Immature natural killer cell (primary cell): ENCODE results near the gene SECTM1. TPM values are rescaled to one million over a fixed set of nuclear protein-coding genes. Genes with fewer than 3 reads are reported as not detected.
"Not testable (repeated sequence)": the region's sequence is repeated elsewhere in the genome, so short reads cannot be mapped to it uniquely, and the experiment has no call there.

Experiments
- DNase-seq, 3 donors: peaks; one replicate each; pipeline ENCODE4 v3.0.0; 2022; ENCODE audit warnings: mixed read lengths in 1 of 3
- H3K27ac Mint-ChIP-seq, 6 donors: one replicate each; pipeline ENCODE4 v1.8.0; 2020; ENCODE audit warnings: mixed read lengths in 6 of 6, mild to moderate bottlenecking in 5 of 6, inconsistent platforms in 4 of 6, moderate library complexity in 3 of 6
- H3K27me3 Mint-ChIP-seq, 3 donors: one replicate each; pipeline ENCODE4 v1.8.0; 2020 to 2021; ENCODE audit warnings: low read depth in 3 of 3, mild to moderate bottlenecking in 3 of 3, mixed read lengths in 3 of 3, moderate library complexity in 3 of 3, inconsistent platforms in 1 of 3
- H3K36me3 Mint-ChIP-seq, 3 donors: one replicate each; pipeline ENCODE4 v1.8.0; 2020; ENCODE audit warnings: mixed read lengths in 3 of 3, inconsistent platforms in 2 of 3, mild to moderate bottlenecking in 2 of 3
- H3K4me1 Mint-ChIP-seq, 2 donors: one replicate each; pipeline ENCODE4 v1.8.0; 2020; ENCODE audit warnings: inconsistent platforms in 2 of 2, mild to moderate bottlenecking in 2 of 2, mixed read lengths in 2 of 2, moderate library complexity in 1 of 2
- H3K4me3 Mint-ChIP-seq, 5 donors: one replicate each; pipeline ENCODE4 v1.8.0; 2020; ENCODE audit warnings: mild to moderate bottlenecking in 5 of 5, mixed read lengths in 5 of 5, inconsistent platforms in 3 of 5, moderate library complexity in 3 of 5
- H3K9me3 Mint-ChIP-seq, 6 donors: one replicate each; pipeline ENCODE4 v1.8.0; 2020; ENCODE audit warnings: mild to moderate bottlenecking in 6 of 6, mixed read lengths in 6 of 6, inconsistent platforms in 4 of 6, moderate library complexity in 3 of 6
- polyA plus RNA-seq, 3 donors: library from polyadenylated mRNA; unstranded; fragments of 300-500 nt; fragmentation: Illumina TruSeq; gene quantifications; one replicate each; pipeline ENCODE4 v1.2.3, GENCODE V29; 2021

Gene SECTM1
- polyA plus RNA-seq, 3 donors from 2014 or later, result 2.7 to 3.6 TPM; not detected in 1

DNA sequence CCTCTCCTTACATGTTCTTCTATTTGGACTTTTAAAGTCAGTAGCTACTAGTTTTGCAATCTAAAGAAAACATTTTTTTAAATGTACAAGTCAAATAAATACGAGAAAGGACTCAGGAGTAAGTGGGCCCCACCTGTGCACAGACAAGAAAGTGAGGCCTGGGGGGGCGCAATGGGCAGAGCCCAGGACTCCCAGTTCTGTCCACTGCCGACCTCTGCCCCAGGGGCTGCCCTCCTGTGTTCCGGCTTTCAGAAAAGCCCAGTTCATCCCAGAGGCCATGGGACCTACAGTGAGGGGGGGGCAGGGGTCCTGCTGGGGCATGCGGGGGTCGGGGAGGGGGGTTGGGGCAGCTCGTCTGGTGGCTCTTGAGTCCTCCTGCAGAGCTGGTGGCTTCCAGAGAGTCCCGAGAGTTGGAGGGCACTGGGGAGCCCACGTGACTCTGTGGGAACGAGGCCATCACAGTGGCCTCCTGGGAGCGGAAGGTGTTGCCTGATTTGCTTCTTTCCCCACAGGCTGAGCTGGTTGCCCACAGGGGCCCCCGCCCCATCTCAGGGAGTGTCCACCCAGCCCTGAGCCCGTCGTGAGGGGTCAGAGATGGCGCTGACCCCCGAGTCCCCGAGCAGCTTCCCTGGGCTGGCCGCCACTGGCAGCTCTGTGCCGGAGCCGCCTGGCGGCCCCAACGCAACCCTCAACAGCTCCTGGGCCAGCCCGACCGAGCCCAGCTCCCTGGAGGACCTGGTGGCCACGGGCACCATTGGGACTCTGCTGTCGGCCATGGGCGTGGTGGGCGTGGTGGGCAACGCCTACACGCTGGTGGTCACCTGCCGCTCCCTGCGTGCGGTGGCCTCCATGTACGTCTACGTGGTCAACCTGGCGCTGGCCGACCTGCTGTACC lies 40.4 kb upstream of the SECTM1 start:
- H3K36me3 Mint-ChIP-seq, result no peaks in the 10 kb centered on the region
- H3K27me3 Mint-ChIP-seq, result peaks cover 10 to 22% (median 15%) of the 10 kb centered on the region in 3 donors
- no peak for DNase-seq
- peaks cover 0 to 4% of the 10 kb centered on the region in 2 donors for H3K4me1 Mint-ChIP-seq
- no peak overlapping the region for H3K4me3 Mint-ChIP-seq
- no peak overlapping the region for H3K27ac Mint-ChIP-seq
- H3K9me3 Mint-ChIP-seq, result no peaks in the 10 kb centered on the region

DNA sequence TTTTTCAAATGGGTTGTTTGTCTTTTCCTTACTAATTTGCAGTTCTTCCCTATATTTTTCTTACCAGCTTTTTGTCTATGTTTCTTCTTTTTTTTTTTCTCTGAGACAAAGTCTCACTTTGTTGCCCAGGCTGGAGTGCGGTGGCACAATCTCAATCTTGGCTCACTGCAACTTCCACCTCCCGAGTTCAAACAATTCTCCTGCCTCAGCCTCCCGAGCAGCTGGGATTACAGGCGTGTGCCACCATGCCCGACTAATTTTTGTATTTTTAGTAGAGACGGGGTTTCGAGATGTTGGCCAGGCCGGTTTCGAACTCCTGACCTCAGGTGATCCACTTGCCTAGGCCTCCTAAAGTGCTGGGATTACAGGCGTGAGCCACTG lies 39.5 kb upstream of the SECTM1 start:
- Mint-ChIP-seq H3K27me3 (peaks cover 10 to 20% (median 13%) of the 10 kb centered on the region in 3 donors), H3K4me3 (peak overlapping the region in 1 of 5 donors; percentile 24)
- H3K27ac Mint-ChIP-seq, DNase-seq, H3K9me3 Mint-ChIP-seq, H3K36me3 Mint-ChIP-seq, H3K4me1 Mint-ChIP-seq: not testable (repeated sequence)

DNA sequence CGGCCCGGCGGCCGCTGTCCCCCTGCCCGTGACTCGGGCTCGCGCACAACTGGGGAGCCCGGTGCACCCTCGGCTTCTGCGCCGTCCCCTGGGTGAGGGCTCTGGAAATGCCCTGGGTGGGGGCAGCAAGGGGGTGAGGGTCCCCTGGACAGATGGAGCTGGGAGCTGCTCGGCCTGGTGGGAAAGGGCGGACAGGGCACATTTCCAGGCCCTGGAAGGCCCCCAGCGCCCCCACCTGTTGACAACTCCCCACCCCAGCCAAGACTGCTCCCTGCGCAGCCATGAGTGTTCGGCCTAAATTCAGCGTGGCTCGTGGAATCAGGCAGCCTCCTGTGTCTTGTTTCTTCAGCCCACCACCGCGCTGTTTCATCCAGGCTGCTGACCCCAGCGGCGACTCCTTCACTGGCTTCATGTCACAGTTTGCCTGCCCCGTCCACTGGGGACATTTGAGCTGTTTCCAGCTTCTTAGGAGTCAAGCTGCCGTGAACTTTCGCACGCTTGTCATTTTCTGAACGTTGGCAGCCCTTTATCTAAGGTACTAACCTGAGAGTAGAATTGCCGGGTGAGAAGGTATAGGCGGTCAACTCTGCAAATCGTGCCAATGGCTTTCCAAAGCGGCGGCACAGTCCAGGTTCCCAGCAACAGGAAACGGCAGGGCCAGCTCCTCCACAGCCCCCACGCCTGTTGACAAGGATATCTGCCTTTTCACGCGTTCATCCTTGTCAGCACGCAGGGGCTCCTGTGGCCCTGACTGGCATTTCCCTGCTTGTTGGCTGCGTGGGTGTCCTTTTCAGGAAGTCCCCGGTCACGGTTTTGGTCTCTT lies 38.9 kb upstream of the SECTM1 start:
- H3K36me3 Mint-ChIP-seq, result no peaks in the 10 kb centered on the region
- peaks cover 10 to 20% (median 15%) of the 10 kb centered on the region in 3 donors for H3K27me3 Mint-ChIP-seq
- H3K27ac Mint-ChIP-seq, result no peak overlapping the region
- DNase-seq, result no peak
- H3K4me1 Mint-ChIP-seq, result peaks cover 0 to 4% of the 10 kb centered on the region in 2 donors
- no peaks in the 10 kb centered on the region for H3K9me3 Mint-ChIP-seq
- peak overlapping the region in 1 of 5 donors; percentile 24 for H3K4me3 Mint-ChIP-seq

DNA sequence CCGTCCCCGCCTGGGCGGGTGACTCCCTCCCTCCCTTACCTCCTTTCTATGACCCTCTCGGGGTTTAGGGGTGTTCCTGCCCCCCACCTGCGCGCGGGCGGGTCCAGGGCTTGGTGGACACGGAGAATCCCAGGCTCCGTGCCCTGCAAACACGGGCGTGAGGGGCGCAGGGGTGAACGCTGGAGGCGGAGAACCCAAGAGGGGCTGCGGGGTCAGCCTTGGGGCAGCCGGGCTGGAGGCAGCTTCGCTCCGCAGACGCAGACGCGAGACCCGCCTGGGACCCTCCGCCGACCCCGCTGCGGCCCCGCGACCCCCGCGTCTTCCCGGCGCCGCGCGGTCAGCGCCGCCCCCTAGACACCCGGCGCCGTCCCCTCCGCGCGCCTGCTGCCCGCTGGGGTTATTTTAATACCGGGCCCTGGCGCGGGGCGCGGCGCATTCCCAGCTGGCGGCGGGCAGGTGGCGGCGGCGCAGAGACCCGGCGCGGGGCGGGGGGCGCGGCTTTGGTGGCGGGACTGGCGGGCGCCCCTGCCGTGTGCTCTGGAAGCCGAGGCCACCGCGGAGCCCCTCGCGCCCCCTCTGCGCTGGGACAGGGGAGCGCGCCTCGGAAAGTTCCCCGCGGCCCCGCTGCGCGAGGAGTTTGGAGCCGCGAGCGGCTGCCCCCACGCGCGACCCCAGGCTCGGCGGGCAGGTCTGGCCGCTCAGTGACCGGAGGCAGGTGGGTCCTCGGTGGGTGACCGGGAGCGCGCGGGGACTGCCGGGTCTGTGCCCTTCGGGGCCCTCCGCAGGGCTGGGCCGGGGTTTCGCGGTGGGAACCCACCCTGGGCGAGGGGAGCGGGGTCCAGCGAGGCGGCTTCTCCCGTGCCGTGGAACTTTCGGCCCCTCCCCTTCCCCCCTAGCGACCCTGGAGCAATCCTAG lies 38.0 kb upstream of the SECTM1 start, which contains the start of gene UTS2R:
UTS2R (plus strand) TSS at position 433 of the 916 bp plus-strand sequence. CDS start 2,560 bp downstream, outside the sequence.
- Mint-ChIP-seq H3K27me3 (peaks cover 10 to 20% (median 15%) of the 10 kb centered on the region in 3 donors), H3K36me3 (no peaks in the 10 kb centered on the region)

DNA sequence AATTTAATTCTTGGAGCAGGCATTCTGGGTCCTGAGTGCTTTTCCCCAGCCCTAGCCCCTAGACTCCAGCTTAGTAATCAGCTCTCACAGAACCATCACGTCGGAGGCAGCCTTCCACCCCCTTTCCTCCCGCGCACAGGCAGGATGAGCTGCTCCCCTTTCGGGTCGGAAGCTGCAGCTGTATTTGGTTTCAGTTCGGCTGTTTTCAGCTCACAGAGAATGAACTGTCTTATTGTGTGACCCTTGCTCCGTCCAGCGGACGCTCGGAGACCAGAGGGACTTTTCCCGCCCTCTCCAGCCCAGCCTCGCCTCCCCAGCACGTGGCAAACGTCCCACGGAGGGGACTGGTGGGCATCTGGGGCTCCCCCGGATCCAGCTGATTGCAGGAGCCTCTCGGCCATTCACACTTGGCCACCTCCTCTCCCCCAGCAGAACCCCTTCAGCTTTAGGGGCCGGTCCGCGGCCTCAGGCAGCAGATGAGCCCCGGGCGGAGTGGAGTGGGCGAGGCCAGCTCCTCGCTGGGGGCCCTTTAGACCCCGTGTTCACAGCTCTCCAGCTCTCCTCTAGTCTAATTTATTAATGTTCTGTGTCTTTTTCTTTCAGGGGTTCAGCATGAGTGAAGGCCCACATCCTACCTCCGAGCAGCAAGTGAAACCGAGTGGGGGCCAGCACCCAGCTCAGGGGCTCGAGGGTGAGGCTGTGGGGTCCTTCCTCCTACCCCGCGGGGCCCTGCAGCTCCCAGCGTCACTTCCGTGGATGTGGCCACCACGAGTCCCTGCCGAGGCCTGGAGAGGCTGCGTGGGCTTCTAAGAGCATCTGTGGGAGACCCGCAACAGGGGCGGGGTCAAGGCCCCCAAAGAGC lies 37.1 kb upstream of the SECTM1 start:
- H3K27ac Mint-ChIP-seq, result no peak overlapping the region
- no peak for DNase-seq
- H3K27me3 Mint-ChIP-seq, result peaks cover 10 to 17% (median 15%) of the 10 kb centered on the region in 3 donors
- H3K9me3 Mint-ChIP-seq, result no peaks in the 10 kb centered on the region
- peaks cover 0 to 4% of the 10 kb centered on the region in 2 donors for H3K4me1 Mint-ChIP-seq
- no peaks in the 10 kb centered on the region for H3K36me3 Mint-ChIP-seq
- H3K4me3 Mint-ChIP-seq, result peak overlapping the region in 4 of 5 donors; percentile 29 to 49 (median 43)

More for the DNA sequence above, 38.0 kb upstream of the SECTM1 start, which contains the start of gene UTS2R:
- peaks cover 0 to 4% of the 10 kb centered on the region in 2 donors for H3K4me1 Mint-ChIP-seq
- no peak within 1 kb of the TSS for H3K27ac Mint-ChIP-seq
- DNase-seq, result no peak
- no peaks in the 10 kb centered on the region for H3K9me3 Mint-ChIP-seq
- H3K4me3 Mint-ChIP-seq, result peak within 1 kb of the TSS in 4 of 5 donors; percentile 29 to 49 (median 43)

DNA sequence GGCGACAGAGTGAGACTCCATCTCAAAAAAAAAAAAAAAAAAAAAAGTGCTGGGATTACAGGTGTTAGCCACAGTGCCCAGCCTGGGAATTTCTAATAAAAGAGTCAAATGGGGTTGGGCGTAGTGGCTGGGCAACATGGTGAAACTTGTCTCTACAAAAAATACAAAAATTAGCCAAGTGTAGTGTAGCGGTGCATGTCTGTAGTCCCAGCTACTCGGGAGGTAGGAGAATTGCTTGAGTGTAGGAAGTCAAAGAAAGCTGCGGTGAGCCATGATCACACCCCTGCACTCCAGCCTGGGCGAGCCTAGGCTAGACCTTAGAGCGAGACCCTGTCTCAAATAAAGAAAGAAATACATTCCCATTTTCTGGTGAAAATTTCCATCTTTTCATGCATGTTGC lies 35.6 kb upstream of the SECTM1 start:
- Mint-ChIP-seq H3K4me3 (no peak overlapping the region), H3K4me1 (peaks cover 0 to 4% of the 10 kb centered on the region in 2 donors), H3K27ac (no peak overlapping the region), H3K36me3 (no peaks in the 10 kb centered on the region), H3K9me3 (no peaks in the 10 kb centered on the region), H3K27me3 (peaks cover 10 to 15% (median 15%) of the 10 kb centered on the region in 3 donors)
- DNase-seq, result no peak

DNA sequence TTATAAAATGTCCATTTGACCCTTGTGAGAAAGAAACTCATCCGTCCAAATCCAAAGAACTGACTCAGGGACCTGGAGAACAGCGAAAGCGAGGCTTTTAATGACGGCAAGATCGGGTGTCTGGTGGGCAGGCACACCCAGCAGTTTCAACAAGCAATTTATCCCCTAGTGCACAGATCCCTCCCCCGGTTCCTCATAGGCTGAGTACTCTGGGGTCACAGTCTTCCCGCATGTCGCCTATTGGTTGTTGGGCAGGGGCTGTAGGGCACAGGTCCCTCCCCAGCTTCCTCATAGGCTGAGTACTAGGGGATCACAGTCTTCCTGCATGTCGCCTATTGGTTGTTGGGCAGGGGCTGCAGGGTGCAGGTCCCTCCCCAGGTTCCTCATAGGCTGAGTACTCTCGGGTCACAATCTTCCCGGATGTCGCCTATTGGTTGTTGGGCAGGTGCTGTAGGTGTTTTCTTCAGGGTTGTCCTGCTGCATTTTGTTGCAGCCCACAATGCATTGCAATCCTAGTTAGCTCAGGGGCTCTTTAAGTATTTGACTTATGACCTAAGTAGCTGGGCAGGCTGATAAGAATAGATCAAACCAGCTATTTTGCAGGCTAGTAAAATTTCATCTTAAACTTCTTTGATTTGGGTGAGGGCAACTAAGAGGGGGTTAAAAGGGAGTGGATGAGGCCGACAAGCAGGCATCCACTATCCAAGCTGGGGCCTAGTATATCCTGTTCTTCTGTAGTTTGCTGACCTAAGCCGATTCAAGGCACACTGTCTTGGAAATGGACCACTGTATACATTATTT lies 34.4 kb upstream of the SECTM1 start:
- Mint-ChIP-seq H3K9me3 (no peaks in the 10 kb centered on the region), H3K4me3 (no peak overlapping the region), H3K27me3 (peaks cover 4 to 12% (median 7%) of the 10 kb centered on the region in 3 donors), H3K36me3 (no peaks in the 10 kb centered on the region), H3K4me1 (peaks cover 0 to 4% of the 10 kb centered on the region in 2 donors), H3K27ac (no peak overlapping the region)
- no peak for DNase-seq

DNA sequence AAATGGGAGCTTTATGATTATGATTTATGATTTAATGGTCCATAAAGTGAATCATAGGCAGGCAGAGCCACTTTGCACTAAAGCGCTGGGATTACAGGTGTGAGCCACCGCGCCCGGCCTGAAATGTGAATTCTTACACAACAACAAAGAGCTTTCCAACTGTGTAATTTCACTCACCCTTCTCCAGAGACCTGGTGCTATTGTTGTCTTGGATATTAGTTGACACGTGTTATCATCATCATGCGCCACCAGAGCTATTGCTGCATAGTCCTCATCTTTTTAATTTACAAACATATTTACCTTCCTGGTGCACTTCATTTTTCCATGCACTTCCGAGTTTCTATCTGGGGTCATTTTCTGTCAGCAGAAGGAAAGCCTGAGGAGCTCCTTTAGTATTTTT lies 33.2 kb upstream of the SECTM1 start:
- Mint-ChIP-seq H3K36me3 (no peaks in the 10 kb centered on the region), H3K4me3 (no peak overlapping the region), H3K27me3 (peaks cover 2 to 11% (median 7%) of the 10 kb centered on the region in 3 donors), H3K27ac (no peak overlapping the region), H3K9me3 (no peaks in the 10 kb centered on the region), H3K4me1 (peaks cover 0 to 1% of the 10 kb centered on the region in 2 donors)
- no peak for DNase-seq

DNA sequence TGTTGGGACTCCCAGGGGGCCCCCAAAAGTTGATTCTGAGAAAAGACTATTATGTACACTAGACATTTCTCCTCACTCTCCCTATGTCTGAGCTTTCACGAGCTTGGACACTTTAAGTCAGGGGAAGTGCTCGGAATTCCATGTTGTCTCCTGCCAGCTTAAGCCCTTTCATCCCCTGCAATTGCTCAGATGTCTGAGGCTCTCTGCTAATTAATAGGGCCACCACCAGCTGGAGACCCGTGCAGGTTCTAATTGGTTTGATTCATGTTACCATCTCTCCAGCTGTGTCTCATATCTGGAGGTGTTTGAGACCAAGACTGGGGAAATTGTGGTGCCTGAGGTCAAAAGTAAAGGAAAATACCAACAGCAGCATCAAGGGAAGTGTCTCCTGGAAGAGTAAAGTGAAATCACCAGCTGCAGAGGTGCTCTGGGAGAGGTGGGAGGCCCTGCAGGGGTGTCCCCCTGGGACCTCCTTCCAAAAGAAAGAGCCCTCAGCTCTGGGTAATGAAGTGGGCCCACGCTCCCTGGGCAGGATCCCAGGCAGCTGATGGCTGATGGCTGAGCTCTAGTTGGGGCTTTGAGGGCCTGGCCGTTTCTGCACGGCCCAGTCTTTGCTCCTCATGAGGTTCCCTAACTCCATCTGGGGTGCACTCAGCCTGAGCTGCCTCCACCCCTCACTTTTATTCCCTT lies 32.2 kb upstream of the SECTM1 start:
- Mint-ChIP-seq H3K27me3 (peaks cover 2 to 8% (median 4%) of the 10 kb centered on the region in 3 donors), H3K9me3 (no peaks in the 10 kb centered on the region), H3K4me1 (no peaks in the 10 kb centered on the region), H3K4me3 (no peak overlapping the region), H3K27ac (no peak overlapping the region), H3K36me3 (no peaks in the 10 kb centered on the region)
- no peak for DNase-seq

DNA sequence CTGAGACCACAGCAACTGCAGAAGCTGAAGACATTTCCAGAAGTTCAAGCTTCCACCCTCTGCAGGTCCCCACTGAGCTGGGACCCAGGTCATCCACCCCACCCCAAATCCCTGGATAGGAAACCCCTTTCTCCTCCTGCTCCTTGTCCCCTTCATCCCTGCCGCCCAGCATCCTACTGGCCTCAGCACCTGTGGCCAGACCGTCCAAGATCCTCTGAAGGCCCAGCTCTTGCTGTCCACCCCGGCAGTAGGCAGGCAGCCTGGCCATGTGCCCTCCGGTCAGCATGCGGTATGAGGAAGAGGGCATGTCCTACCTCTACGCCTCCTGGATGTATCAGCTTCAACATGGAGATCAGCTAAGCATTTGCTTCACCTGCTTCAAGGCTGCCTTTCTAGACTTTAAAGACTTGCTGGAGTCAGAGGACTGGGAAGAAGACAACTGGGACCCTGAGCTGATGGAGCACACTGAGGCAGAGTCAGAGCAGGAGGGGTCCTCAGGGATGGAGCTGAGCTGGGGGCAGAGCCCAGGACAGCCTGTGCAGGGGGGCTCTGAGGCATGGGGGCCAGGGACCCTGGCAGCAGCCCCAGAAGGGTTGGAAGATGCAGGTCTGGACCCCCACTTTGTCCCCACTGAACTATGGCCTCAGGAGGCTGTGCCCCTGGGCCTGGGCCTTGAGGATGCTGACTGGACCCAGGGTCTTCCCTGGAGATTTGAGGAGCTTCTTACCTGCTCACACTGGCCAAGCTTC lies 28.5 kb upstream of the SECTM1 start:
- Mint-ChIP-seq H3K27ac (no peak overlapping the region), H3K27me3 (peaks cover 0 to 3% (median 1%) of the 10 kb centered on the region in 3 donors), H3K4me1 (peaks cover 2 to 9% of the 10 kb centered on the region in 2 donors), H3K4me3 (no peak overlapping the region), H3K36me3 (no peaks in the 10 kb centered on the region), H3K9me3 (no peaks in the 10 kb centered on the region)
- no peak for DNase-seq
